ENCODE results near the gene ZBTB20.

ZBTB20 gene

DNA sequence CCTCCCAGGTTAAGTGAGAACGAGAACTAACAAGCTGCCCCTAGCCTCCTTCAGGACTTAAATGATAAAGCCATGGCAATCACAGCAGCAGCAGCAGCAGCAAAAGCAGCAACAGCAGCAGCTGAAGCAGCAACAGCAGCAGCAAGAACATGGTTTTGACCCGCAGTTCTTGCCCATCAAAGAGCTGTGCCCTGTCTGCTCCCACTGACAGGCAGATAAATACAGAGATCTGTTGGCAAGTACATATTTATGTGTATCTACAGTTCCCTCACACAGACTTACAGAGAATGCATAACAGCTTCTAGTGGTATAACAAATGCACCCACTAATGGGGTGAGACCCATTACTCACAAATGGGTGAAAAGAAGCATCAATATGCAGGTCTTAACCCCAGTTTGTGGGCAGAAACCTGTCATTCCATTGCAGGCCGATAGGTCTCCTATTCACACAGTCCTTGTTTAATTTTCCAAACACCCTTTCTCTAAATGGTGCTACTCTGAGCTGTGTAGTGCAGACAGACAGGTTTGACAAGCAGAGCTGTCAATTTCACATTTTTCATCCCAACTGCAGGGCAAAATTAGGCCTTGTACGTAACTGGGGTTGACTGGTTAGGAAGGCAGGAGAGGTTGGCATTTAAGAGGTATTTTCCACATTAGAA is 537.0 kb downstream of the ZBTB20 start:
- no peak for DNase-seq

DNA sequence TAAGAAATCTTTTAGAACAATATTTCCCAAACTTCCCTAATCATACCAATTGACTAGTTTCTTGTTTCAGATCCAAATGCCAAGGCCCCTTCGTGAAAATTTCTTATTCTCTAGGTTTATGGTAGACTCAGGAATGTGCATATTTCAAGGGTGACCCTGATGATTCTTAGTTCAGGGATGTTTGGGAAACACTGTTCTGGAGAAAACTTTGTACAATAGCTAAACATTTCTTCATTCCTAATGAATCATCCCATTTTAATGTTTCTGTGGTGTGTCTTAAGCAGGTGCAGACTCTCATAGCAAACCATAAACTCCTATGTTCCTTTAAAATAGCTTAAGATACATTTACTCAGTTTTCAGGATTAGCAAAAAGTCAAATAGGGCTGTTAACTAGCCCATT is 538.8 kb downstream of the ZBTB20 start:
- no peak for DNase-seq

DNA sequence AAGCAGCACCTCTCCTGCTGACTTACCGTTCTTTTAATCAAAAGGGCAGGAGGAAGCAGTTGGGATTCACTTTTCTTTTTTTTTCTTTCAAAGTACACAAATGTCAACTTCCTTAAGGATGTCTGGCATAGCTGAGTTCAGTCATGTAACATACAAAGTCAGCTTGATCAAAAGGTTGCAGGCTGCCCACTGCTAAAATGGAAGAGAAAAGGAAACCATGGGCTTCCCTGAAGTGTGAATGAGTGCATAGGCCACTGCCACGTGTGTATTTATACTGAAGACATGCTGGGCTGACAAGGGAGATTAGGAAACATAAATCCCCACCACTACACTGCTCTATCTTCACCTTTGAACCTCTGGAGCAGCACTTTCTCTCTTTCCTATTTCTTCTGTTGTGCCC is 540.8 kb downstream of the ZBTB20 start:
- no peak for DNase-seq

DNA sequence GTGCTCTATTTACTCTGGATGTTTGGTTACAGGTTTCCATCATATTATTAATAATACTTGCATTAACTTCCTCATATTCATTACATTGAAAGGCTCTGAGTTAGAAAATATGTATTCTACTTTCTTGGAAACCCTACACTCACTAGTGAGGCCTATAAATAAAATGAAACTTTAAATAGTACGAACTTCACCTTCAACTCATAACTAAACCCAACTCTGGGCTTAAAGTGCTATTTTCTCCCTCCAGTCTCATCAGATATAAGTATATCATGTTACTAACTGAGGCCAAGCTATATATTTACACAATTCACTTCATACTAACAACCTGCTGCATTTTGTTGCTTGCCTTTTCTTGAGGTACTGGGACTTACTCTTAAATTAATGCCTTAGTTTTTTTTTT is 546.5 kb downstream of the ZBTB20 start:
- DNase-seq, result no peak

DNA sequence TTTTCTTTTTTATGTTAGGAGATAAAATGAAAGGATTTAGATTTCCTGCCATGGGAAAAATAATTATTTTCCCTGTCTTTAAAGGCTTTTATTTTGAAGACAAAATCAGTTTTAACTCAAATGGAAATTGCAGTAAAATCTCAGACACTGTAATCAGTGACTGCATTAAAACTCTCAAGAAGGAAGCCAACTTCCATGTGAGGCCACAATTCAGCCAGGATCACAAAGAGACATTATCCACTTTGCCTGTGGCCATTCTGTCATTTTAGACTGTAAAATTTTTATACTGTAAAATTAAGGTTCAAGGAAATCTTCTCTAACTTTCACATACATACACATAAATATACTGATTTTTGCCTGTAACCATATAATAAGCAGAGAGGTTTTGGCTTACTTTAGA is 549.2 kb downstream of the ZBTB20 start:
- DNase-seq, result no peak

DNA sequence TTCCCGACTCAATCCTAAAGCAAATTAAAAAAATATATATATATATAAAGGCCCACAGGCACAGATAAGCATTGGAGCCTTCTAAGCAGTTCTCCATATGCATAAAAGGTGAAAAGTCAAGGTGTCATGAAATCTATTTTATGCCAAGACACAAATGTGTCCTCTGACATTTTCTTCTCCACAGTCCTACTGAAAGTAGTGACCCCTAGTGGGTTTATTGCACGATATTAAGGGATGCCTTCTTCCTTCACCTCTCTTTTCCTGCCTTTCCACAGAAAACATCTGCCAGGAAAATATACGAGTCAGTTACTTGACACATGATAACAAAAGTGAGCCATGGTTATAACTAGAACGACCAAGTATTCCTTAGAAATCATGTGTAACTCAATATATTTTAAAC is 550.1 kb downstream of the ZBTB20 start:
- DNase-seq, result no peak

DNA sequence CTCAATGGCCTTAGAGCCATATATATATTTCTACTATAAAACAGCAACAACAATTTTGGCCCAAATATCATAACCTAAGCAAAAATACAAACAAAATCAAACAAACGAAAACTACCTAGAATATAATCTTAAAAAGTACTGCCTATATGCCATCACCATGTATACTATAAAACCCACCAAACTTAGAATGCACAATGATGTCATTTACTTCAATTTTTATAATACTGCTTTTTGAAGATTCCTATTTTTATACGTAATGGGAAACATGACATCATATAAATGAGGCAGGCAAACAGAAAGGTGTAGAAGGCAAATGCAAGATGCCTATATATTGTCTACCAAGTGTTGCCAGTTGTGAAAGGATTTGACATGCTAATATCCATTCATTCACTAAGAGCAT is 550.9 kb downstream of the ZBTB20 start:
- no peak for DNase-seq

DNA sequence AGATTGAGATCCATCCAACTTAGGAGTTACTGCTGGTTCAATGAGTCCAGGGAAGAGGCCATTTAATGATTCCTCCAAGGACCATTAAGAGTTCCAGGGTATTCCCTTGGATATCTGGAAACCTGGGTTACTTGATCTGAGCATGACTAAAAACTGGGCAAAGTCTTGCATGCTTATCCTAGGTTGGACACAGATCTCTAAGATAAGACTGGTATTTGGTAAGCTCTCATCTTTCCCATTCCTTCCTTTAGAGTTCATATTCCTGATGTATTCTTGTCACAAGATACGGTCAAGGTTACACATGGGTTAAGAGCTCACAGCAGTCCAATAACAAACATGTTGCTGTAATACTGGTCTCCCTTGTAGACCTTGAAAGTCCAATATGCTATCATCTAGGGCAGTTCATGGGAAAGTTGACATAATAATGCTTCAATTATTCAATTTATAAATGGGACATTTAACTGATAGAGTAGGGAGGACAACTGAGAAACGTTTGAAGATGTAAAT is 551.5 kb downstream of the ZBTB20 start:
- no peak for DNase-seq

DNA sequence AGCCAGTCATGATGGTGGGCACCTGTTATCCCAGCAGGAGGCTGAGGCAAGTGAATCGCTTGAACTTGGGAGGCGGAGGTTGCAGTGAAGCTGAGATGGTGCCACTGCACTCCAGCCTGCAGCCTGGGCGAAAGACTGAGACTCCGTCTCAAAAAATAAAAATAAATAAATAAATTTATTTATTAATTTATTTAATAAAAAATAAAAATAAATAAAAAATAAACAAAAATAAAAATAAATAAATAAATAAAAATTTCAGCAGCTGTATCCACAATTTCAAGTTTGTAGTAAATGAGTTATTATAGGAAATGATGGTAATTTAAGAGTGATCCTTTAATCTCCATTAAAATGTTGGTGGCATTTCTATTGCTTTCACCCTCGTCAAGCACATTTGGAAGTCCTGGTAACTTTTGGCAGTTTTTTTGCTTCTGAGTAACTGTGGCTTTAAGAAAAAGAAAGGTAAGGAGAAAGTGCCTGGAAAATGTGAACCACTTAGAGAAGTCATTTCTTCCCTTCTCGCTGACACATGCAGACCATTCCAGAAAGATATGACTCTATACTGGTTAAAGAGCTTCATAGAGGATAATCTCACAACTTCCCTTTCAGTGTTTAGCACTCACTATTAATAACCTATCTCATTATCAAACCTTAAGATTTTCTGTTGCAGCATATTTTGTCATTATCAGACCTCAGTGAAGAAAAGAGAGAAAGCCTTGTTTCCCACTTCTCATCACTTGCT is 556.6 kb downstream of the ZBTB20 start:
- no peak for DNase-seq

DNA sequence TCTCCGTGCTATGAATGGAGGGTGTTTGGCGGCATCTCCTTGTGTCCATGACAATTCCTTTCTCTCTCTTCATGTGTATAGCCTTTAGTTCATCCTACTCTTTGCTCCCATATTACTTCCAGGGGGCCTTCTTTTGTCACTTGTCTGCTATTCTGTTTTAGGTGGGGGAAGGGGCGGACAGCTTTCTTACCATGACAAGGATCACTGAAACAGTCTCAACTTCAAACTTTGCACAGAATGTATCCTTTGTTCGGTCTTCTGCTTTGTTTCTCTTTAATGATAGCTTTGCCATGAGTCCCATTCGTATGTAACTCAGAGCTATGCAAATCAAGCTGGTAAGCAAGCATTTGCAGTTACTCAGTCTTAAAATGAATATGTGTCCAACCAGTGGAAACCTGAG is 559.1 kb downstream of the ZBTB20 start:
- DNase-seq, result no peak

DNA sequence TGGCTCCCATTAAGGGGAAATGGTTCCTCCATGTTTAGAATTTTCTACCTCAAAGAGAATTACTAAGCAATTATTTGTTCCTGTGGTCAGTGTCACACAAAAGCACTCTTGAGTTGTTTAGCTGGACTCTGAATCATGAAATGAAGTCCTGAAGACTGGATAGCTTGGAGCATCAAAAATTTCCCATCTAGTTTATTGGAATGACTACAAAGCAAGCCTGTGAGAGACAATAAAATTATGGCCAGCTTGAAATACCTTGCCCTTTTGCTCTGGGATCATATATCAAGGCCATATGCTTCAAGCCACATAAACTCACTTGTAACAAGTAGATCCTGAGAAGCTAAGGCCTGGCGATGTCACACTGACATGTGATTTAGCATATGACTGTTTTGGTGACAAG is 561.0 kb downstream of the ZBTB20 start:
- DNase-seq, result no peak

DNA sequence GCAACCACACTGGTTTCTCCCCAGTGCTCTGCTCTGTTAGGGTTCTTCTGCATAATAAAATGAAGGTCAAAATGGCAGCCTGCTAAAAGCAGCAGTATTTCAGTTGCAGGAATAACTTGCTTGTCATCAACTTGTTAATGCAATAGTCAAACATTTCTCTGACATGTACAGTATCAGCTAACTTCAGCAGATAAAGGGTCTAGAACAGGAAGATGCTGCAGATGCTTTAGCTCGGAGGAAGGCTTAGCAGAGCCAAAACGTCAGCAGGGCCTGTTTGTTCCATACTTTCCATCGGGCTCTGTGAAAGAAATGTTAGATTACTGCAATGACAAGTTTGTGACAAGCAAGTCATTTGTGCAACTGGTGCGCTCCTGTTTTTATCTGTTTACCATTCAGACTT is 561.4 kb downstream of the ZBTB20 start:
- DNase-seq, result no peak

DNA sequence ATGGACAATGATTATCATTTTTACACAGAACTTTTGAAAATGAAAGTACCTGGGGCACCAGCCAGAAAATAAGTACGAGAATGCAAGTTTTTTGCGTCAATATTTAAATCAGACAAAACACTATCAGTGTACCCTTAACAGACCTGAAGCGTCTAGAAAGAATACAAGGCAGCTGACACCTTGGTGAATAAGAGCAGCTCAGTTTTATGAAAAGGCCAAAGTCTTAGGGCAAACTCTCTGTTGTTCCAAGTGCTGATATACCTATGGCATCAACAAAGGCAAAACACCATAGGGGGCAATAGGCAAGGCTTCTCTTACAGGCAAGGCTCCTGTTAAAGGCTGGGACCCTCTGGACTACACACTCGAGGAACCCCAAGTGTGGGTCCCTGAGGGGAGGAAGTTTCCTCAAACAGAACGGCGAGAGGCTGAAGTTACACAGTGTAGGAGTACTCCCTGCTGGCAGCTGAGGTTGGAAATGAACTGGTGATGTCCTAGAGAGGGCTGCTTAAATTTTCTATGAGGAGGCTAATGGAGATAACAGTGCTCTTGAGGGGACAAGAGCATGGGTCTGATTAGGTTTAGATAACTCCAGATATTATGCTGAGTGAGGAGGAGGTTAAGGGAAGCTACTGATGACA is 562.2 kb downstream of the ZBTB20 start:
- no peak for DNase-seq

DNA sequence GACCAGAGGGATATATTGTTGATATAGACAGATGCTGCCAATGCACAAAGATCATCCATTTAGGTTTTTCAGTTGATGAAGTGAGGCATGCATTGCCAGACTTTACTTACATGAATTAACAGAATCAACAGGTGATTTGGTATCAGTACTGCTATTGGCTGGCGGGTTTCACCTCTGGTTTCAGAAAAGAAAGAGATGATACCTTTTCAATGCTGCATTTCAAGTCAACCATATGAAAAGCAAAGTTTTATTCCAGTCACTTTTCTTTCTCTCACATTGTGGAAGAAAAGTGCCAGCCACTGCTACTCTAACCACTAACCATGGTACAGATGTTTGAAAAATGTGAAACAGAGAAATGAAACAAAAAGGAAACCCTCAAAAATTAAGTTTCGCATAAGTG is 564.2 kb downstream of the ZBTB20 start:
- no peak for DNase-seq

DNA sequence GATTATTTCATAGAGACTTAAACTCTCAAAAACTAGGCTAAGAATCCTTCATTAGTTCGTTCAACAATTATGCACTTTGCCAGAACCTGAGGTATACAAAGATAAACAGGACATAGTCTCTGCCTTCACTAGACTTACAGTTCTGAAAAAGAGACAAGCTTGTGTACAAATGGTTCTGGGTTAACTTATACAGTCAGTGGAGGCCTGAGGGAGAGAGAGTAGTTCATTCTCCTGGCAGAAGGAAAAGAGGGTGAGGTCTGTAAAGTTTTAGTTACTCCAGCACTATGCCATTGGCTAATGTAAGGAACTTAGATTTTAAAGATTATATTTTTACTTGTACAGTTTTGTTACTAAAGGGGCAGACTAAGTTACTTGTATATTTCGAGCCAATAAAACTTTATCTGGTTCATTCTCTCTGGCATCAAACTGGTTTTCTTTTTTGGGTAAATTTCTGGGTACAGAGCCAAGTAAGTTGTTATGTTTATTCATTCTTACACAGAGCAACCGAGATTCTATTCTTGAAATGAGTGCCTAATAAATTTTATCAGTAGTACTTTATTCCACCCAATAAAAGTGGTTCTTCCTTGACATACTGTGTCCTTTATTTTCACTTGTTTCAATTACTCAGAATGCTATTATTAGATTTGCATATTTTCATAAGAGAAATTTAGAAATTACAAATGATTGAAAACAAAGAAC is 574.6 kb downstream of the ZBTB20 start:
- DNase-seq, result no peak

DNA sequence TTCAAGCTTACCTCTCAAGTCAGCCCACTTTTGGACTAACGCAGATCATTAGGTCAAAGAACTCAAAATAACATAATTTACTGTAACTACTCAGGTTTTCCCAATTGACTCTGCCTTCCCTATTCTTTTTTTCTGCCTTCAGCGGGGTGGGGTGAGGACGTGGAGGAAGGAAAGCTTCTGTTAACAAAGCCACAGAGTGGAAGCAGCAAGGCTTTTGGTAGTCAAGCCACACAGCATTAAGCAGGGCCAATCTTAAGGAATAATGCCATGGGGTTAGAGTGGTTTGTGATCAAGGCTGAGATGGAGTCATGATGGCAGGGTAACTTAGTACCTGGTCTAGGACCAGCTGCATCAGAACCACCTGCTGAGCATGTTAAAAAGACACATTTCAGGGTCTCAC is 575.7 kb downstream of the ZBTB20 start:
- no peak for DNase-seq

DNA sequence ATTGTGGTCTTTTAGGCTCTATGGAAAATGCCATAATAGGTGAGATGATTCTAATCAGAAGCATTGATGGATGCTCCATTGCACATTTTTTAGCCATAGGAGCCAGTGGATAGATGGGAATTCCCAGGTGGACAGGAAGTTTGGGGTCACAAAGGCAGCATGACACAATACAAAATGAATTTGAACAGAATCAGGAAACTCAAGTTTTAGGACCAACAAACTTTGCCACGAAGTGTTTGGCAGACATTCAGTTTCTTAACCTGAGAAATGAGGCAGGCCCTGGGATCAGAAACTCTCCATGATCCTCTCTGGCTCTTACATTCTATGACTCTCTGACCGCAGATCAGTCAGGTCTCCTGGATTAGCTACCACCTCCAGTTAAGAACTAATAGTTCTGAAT is 577.9 kb downstream of the ZBTB20 start:
- DNase-seq, result no peak

DNA sequence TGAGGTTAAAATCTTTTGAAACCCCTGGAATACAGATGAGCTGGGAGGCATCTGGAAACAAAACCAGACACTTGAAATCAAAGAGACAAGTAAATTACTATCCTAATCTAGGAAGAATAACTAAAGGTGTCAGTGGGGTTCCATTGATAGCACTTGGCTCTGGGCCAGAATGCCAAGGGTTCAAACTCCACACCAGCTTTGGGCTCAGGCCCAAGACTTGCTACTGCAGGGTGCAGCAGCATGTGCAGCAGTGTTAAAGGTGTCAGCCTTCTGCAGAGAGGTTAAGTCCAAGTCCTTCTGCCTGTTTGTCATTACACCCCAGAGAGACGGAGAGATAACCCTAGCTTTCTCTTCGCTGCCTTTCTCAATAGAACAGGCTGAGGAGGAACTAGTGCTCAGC is 579.3 kb downstream of the ZBTB20 start:
- no peak for DNase-seq

DNA sequence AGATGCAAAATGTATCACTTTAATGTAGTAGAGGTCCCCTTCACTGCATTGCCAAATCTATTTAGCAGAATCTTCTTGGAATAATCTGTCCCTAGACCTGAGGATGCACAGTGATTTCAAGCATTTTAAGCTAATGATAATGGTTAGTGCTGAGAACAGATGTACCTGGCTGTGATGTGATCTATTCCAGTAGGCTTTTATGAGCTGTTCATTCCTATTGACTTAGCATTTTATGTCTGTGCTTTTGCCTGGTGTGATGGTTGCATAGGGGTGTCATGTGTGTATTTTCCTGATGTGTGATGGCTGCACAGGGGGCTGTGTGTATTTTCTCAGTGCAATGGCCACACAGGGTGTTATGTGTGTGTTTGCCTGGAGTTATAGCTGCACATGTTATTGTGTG is 580.3 kb downstream of the ZBTB20 start:
- DNase-seq, result no peak

DNA sequence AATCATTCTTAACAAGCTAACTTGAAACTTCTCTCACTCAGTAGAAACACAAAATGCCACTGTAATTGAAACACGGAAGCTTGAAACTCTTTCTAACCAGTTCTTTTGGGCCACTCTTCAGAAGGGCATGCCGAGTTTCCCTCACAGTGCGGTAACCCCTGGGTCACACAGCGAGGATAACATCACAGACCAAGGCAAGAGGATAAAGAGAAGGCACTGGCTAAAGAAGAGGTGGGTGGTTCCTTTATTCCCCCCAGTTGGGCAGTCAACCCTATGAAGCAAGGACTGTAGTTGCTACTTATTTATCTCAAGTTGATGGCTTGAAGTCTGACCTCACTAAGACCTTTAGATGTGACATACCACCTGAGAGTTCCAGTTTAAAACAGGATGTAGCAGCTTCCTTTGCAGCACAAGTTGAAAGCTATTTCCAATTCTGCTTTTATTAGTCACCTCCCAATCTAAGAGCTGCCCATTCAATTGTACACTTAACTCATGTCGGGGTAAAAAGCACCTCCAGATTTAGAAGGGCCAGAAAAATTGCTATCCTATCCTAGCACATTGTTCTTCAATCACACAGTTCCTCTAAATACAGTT is 580.8 kb downstream of the ZBTB20 start:
- DNase-seq, result no peak

DNA sequence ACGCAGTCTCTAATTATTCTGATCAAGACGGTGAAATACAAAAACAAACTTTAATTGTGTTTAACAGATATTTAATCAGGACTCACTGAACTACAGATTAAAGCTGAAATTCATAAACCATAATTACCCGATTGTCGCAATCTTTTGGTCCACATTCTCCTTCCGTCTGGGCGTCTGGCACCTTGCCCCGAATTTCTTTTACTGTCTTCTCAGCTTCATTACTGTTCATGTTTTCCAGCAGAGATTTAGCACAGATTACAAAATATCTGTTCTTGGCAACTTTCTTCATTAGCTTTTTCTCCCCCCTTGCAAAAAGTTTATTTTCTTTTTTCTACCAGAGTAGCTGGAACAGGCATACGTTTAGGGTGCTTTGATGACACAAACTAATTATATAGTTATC is 581.9 kb downstream of the ZBTB20 start:
- DNase-seq, result no peak

DNA sequence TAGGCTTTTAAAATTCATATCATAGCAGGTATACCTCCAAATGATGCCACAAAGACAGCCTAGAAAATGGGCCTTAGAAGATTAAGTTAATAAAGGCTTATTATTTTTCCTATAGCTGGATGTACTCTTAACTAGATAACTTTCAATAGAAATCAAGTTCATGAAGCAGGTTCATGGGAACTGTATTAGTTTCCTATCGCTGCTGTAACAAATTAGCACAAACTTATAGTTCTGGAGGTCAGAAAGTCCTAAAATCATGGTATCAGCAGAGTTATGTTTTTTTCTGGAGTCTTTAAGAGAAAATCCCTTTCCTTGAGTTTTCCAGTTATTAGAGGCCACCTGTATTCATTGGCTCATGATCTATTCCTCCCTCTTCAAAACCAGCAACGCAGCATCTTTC is 583.4 kb downstream of the ZBTB20 start:
- no peak for DNase-seq

DNA sequence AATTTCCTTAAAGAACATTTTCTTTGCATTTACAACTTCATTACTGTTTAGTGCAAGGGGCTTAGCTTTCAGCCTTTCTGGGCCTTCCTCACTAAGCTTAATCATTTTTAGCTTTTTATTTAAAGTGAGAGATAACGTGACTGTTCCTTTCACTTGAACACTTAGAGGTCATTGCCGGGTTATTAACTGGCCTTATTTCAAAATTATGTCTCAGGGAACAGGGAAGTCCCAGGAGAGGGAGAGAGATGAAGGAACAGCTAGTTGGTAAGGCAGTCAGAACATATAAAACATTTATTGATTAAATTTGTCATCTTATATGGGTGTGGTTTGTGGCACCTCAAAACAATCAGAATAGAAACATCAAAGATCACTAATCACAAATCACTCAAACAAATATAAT is 584.5 kb downstream of the ZBTB20 start:
- DNase-seq, result no peak
